K562 (cell line): Measurements from ENCODE around the gene CNOT1. TPM values are rescaled to one million over a fixed set of nuclear protein-coding genes. Genes with fewer than 3 reads are reported as not detected.

Experiments used
- DIDO1 ChIP-seq: fragments of 450-650 bp; IDR thresholded peaks from 2 replicates; pipeline ENCODE4 v1.6.1; 2016; ENCODE audit warnings: low read depth, missing biosample characterization, missing genetic modification characterization
- ETV5 ChIP-seq: sonication (generic); formaldehyde crosslinking; IDR thresholded peaks from 2 replicates; pipeline ENCODE4 v1.4.0; 2020; ENCODE audit warnings: low read depth, mild to moderate bottlenecking, missing genetic modification reagents
- NR0B1 ChIP-seq: fragments of 450-650 bp; IDR thresholded peaks from one replicate; pipeline ENCODE4 v1.6.1; 2018; ENCODE audit warnings: mild to moderate bottlenecking, moderate library complexity; ENCODE audit not compliant: partially characterized antibody
- POLR2A ChIP-seq: fragments of 450-650 bp; conservative IDR thresholded peaks from 2 replicates; pipeline ENCODE4 v1.6.1; 2016
- SAFB ChIP-seq: fragments of 200-400 bp; formaldehyde crosslinking; IDR thresholded peaks from 2 replicates; pipeline ENCODE4 v1.6.1; 2017; ENCODE audit warnings: low read depth, low read length, borderline replicate concordance
- SMARCA4 ChIP-seq: fragments of 450-650 bp; IDR thresholded peaks from 2 replicates; pipeline ENCODE4 v1.6.1; 2016
- SUPT5H ChIP-seq: fragments of 450-650 bp; IDR thresholded peaks from 2 replicates; pipeline ENCODE4 v1.6.1; 2016
- TOE1 ChIP-seq, 2 experiments: fragments of 450-650 bp in 1 of 2; sonication (generic) in 1 of 2; formaldehyde crosslinking in 1 of 2; IDR thresholded peaks; 2 replicates each; pipeline versions ENCODE4 v1.7.1 to v1.8.0; 2016 to 2022; ENCODE audit warnings: borderline replicate concordance in 2 of 2, mild to moderate bottlenecking in 2 of 2, antibody characterized with exemption in 1 of 2, inconsistent platforms in 1 of 2, low read depth in 1 of 2, missing genetic modification reagents in 1 of 2, moderate library complexity in 1 of 2
- VEZF1 ChIP-seq: fragments of 200-800 bp; sonication (Bioruptor generic); IDR thresholded peaks from 2 replicates; pipeline ENCODE4 v1.6.1; 2017; ENCODE audit warnings: missing genetic modification characterization, missing compliant biosample characterization
- WHSC1 ChIP-seq: IDR thresholded peaks from one replicate; pipeline ENCODE4 v1.6.1; 2012; ENCODE audit warnings: low read length, control low read depth, inconsistent platforms
- XRCC5 ChIP-seq: fragments of 200-400 bp; formaldehyde crosslinking; IDR thresholded peaks from 2 replicates; pipeline ENCODE4 v1.6.1; 2017; ENCODE audit warnings: low read depth, mild to moderate bottlenecking, low read length
- ZNF165 ChIP-seq: fragments of 250-450 bp; sonication (Bioruptor Pico); IDR thresholded peaks from 2 replicates; pipeline ENCODE4 v1.4.0; 2020; ENCODE audit warnings: borderline replicate concordance
- ZNF224 ChIP-seq: sonication (generic); formaldehyde crosslinking; IDR thresholded peaks from 2 replicates; pipeline ENCODE4 v1.8.0; 2022; ENCODE audit warnings: mild to moderate bottlenecking, missing genetic modification reagents
- ZNF23 ChIP-seq: fragments of 250-450 bp; sonication (Bioruptor Pico); IDR thresholded peaks from 2 replicates; pipeline ENCODE4 v1.4.0; 2020; ENCODE audit warnings: mild to moderate bottlenecking
- ZNF518B ChIP-seq: fragments of 250-450 bp; sonication (Bioruptor Pico); IDR thresholded peaks from 2 replicates; pipeline ENCODE4 v1.5.0; 2021; ENCODE audit warnings: mild to moderate bottlenecking, moderate library complexity
- ZSCAN29 ChIP-seq: fragments of 450-650 bp; IDR thresholded peaks from 2 replicates; pipeline ENCODE4 v1.6.1; 2017
- polyA plus RNA-seq, 8 experiments: library from polyadenylated mRNA; depleted of rRNA in 4 of 8; stranded (reverse) in 5 of 8; unstranded in 3 of 8; fragments of >200 nt; fragmentation: Nextera tagmentation in 2 of 8; fragmentation: Illumina TruSeq in 1 of 8; extraction: Ambion mirVana in 2 of 8; extraction: Trizol in 1 of 8; gene quantifications; 2 replicates each; pipeline versions ENCODE4 v1.2.1 to v1.2.3, GENCODE V29; 2011 to 2014; ENCODE audit warnings: inconsistent platforms in 1 of 8, missing spikeins in 1 of 8
- total RNA-seq, 7 experiments: library from RNA; depleted of rRNA in 6 of 7; stranded (reverse); fragments of >200 nt in 6 of 7; fragmentation: Illumina TruSeq in 2 of 7; extraction: Trizol in 2 of 7; gene quantifications; 2 replicates each; pipeline versions ENCODE4 v1.2.1 to v1.2.3, GENCODE V29; 2011 to 2021; ENCODE audit warnings: low replicate concordance in 1 of 7
- TF ChIP-seq, protein P1 (sequence below): fragments of 150-350 bp; conservative IDR thresholded peaks from 2 replicates; pipeline ENCODE4 v1.6.1; 2014; ENCODE audit warnings: low read length

Gene CNOT1
- total and polyA plus RNA-seq, 9 of the 15 experiments (the other 6 are each of a cell fraction or from before 2014, with no cell fraction given) = 110 to 270 (median 220) TPM

- TF ChIP-seq VEZF1 (CRISPR knock-in tag) (no peak; the same call in 1 of the 2 replicates), ZSCAN29 (no peak), TOE1 (IDR thresholded peaks at IDR 0.05; ENCODE audit: borderline replicate concordance) (no peak; the same call in none of the 2 replicates), TOE1 (CRISPR knock-in tag; IDR thresholded peaks at IDR 0.05; ENCODE audit: borderline replicate concordance, low read depth) (no peak), ETV5 (CRISPR knock-in tag) (no peak; the same call in 1 of the 2 replicates), POLR2A (no peak), ZNF23 (CRISPR knock-in tag) (no peak), XRCC5 (no peak; the same call in 1 of the 2 replicates), SUPT5H (no peak), NR0B1 (no peak), SAFB (no peak), SMARCA4 (no peak), ZNF518B (no peak), WHSC1 (no peak), DIDO1 (tag) (no peak), ZNF224 (CRISPR knock-in tag) (no peak), ZNF165 (CRISPR knock-in tag) (no peak)
- TF ChIP-seq, protein P1, sequence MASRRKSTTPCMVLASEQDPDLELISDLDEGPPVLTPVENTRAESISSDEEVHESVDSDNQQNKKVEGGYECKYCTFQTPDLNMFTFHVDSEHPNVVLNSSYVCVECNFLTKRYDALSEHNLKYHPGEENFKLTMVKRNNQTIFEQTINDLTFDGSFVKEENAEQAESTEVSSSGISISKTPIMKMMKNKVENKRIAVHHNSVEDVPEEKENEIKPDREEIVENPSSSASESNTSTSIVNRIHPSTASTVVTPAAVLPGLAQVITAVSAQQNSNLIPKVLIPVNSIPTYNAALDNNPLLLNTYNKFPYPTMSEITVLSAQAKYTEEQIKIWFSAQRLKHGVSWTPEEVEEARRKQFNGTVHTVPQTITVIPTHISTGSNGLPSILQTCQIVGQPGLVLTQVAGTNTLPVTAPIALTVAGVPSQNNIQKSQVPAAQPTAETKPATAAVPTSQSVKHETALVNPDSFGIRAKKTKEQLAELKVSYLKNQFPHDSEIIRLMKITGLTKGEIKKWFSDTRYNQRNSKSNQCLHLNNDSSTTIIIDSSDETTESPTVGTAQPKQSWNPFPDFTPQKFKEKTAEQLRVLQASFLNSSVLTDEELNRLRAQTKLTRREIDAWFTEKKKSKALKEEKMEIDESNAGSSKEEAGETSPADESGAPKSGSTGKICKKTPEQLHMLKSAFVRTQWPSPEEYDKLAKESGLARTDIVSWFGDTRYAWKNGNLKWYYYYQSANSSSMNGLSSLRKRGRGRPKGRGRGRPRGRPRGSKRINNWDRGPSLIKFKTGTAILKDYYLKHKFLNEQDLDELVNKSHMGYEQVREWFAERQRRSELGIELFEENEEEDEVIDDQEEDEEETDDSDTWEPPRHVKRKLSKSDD = no peak
Measured at GRCh38 chr16:58628845-58629732, 537 bp downstream of the CNOT1 start (continued).
